ENCODE results near the gene NXPE3. TPM values are rescaled to one million over a fixed set of nuclear protein-coding genes. Genes with fewer than 3 reads are reported as not detected.

Gene NXPE3
- total and polyA plus RNA-seq, 8 donors: 10.0 to 17.0 (median 12.8) TPM

GRCh38 chr3:101847328-101847727 lies 68.3 kb downstream of the NXPE3 start:
- Histone ChIP-seq H3K9me3 (no peaks in the 10 kb centered on the region), H3K4me1 (peaks cover 6 to 33% of the 10 kb centered on the region in 2 donors), H3K27ac (peak overlapping the region; percentile 99 to 100), H3K4me3 (no peak overlapping the region), H3K27me3 (no peaks in the 10 kb centered on the region), H3K36me3 (peaks cover 0 to 7% of the 10 kb centered on the region in 2 donors)
- DNase-seq (no peak), ATAC-seq (peak; percentile 4)
- no peak for TF ChIP-seq CTCF (IDR thresholded peaks at IDR 0.05)
- intact Hi-C loops (cut with DNase I): no loop called here

GRCh38 chr3:101848326-101848725 lies 69.3 kb downstream of the NXPE3 start:
- no peak for TF ChIP-seq CTCF (IDR thresholded peaks at IDR 0.05)
- Histone ChIP-seq H3K36me3 (peaks cover 9 to 17% of the 10 kb centered on the region in 2 donors), H3K4me1 (peaks cover 6 to 43% of the 10 kb centered on the region in 2 donors), H3K4me3 (peak overlapping the region; percentile 76 to 94), H3K27me3 (no peaks in the 10 kb centered on the region), H3K27ac (peak overlapping the region; percentile 99 to 100), H3K9me3 (no peaks in the 10 kb centered on the region)
- DNase-seq (no peak), ATAC-seq (no peak)
- intact Hi-C loops (cut with DNase I): no loop called here

GRCh38 chr3:101848754-101849713 lies 70.0 kb downstream of the NXPE3 start, which contains the start of gene NFKBIZ:
TSS of gene NFKBIZ (plus strand) at chr3:101849514. CDS start at chr3:101849629, 115 bp downstream.
- intact Hi-C loops (cut with DNase I): no loop called here
- no peak for TF ChIP-seq CTCF (IDR thresholded peaks at IDR 0.05)
- peak; percentile 89 for ATAC-seq
- no peaks in the 10 kb centered on the region for H3K27me3 ChIP-seq
- peaks cover 6 to 50% of the 10 kb centered on the region in 2 donors for H3K4me1 ChIP-seq
- H3K4me3 ChIP-seq: peak within 1 kb of the TSS; percentile 76 to 94
- H3K27ac ChIP-seq: peak within 1 kb of the TSS; percentile 99 to 100
- H3K36me3 ChIP-seq: peaks cover 15 to 24% of the 10 kb centered on the region in 2 donors
- H3K9me3 ChIP-seq: no peaks in the 10 kb centered on the region
- DNase-seq: peak; percentile 90 to 99 (median 96)

- intact Hi-C loops (cut with DNase I): no loop called here
- peak overlapping the region; percentile 99 to 100 for H3K27ac ChIP-seq
- no peaks in the 10 kb centered on the region for H3K27me3 ChIP-seq
- DNase-seq (peak; percentile 42 to 92 (median 48)), ATAC-seq (peak; percentile 10)
- H3K9me3 ChIP-seq: no peaks in the 10 kb centered on the region
- peaks cover 6 to 57% of the 10 kb centered on the region in 2 donors for H3K4me1 ChIP-seq
- H3K36me3 ChIP-seq: peaks cover 16 to 32% of the 10 kb centered on the region in 2 donors
- no peak for TF ChIP-seq CTCF (IDR thresholded peaks at IDR 0.05)
- H3K4me3 ChIP-seq: peak overlapping the region; percentile 76 to 94
Observed at GRCh38 chr3:101849714-101850245, 70.8 kb downstream of the NXPE3 start.
